RKO (cell line): ENCODE data around the gene FHIT.

Source experiments
- DNase-seq: peaks from one replicate; pipeline ENCODE4 v3.0.0-alpha.2; 2016; ENCODE audit warnings: low spot score

The FHIT gene

GRCh38 chr3:59877263-59878037, 1373.8 kb downstream of the FHIT start:
- no peak for DNase-seq

GRCh38 chr3:59876533-59877062, 1374.7 kb downstream of the FHIT start:
- no peak for DNase-seq

GRCh38 chr3:59873576-59874230, 1377.5 kb downstream of the FHIT start:
- DNase-seq, result no peak

- DNase-seq, result no peak
Observed at GRCh38 chr3:59872128-59872527, 1379.1 kb downstream of the FHIT start.

- no peak for DNase-seq
Observed at GRCh38 chr3:59867185-59868002, 1383.9 kb downstream of the FHIT start.

- DNase-seq, result no peak
Observed at GRCh38 chr3:59866076-59866475, 1385.2 kb downstream of the FHIT start.

GRCh38 chr3:59865351-59865750, 1385.9 kb downstream of the FHIT start:
- no peak for DNase-seq

- peak; percentile 63 for DNase-seq
Observed at GRCh38 chr3:59862686-59863085, 1388.6 kb downstream of the FHIT start.

GRCh38 chr3:59857589-59858346, 1393.5 kb downstream of the FHIT start:
- DNase-seq, result peak; percentile 82

GRCh38 chr3:59856934-59857460, 1394.3 kb downstream of the FHIT start:
- DNase-seq, result no peak

GRCh38 chr3:59854061-59854709, 1397.1 kb downstream of the FHIT start:
- DNase-seq, result no peak

- no peak for DNase-seq
Observed at GRCh38 chr3:59850417-59850816, 1400.8 kb downstream of the FHIT start.

- no peak for DNase-seq
Observed at GRCh38 chr3:59845386-59845785, 1405.9 kb downstream of the FHIT start.

- no peak for DNase-seq
Observed at GRCh38 chr3:59843821-59844220, 1407.4 kb downstream of the FHIT start.

GRCh38 chr3:59839810-59840515, 1411.3 kb downstream of the FHIT start:
- DNase-seq, result no peak

- no peak for DNase-seq
Observed at GRCh38 chr3:59839283-59839682, 1412.0 kb downstream of the FHIT start.

- DNase-seq, result no peak
Observed at GRCh38 chr3:59836531-59836930, 1414.7 kb downstream of the FHIT start.

- no peak for DNase-seq
Observed at GRCh38 chr3:59832702-59833101, 1418.5 kb downstream of the FHIT start.

- DNase-seq, result no peak
Observed at GRCh38 chr3:59832241-59832640, 1419.0 kb downstream of the FHIT start.

GRCh38 chr3:59831394-59831793, 1419.9 kb downstream of the FHIT start:
- DNase-seq, result no peak
